ACC112 (cell line): ENCODE measurements around the gene MEX3B.

Experiments
- H2AFZ ChIP-seq: fragments of 200-600 bp; sonication (generic); one replicate; pipeline ENCODE4 v1.6.0; 2017; ENCODE audit warnings: antibody characterized with exemption, low read length; ENCODE audit not compliant: unreplicated experiment
- H3K27ac ChIP-seq: fragments of 200-600 bp; sonication (generic); 2 replicates; pipeline ENCODE4 v1.5.1; 2014; ENCODE audit warnings: low read depth, mild to moderate bottlenecking, antibody characterized with exemption, low read length, moderate library complexity
- H3K27me3 ChIP-seq: fragments of 200-600 bp; sonication (generic); 2 replicates; pipeline ENCODE4 v1.6.1; 2014; ENCODE audit warnings: mild to moderate bottlenecking, antibody characterized with exemption, low read length, moderate library complexity, mixed read lengths; ENCODE audit not compliant: insufficient read depth
- H3K36me3 ChIP-seq: fragments of 200-600 bp; sonication (generic); 2 replicates; pipeline ENCODE4 v1.6.1; 2016; ENCODE audit warnings: mild to moderate bottlenecking, antibody characterized with exemption, low read length, moderate library complexity, mixed read lengths; ENCODE audit not compliant: insufficient read depth
- H3K4me1 ChIP-seq: fragments of 200-600 bp; sonication (generic); one replicate; pipeline ENCODE4 v1.6.1; 2016; ENCODE audit warnings: low read length, mixed read lengths; ENCODE audit not compliant: insufficient read depth, unreplicated experiment, control insufficient read depth
- H3K4me3 ChIP-seq: fragments of 200-600 bp; sonication (generic); 2 replicates; pipeline ENCODE4 v1.5.1; 2014; ENCODE audit warnings: mild to moderate bottlenecking, low read depth, low read length
- H3K79me2 ChIP-seq: fragments of 200-600 bp; sonication (generic); one replicate; pipeline ENCODE4 v1.6.0; 2016; ENCODE audit warnings: low read length; ENCODE audit not compliant: control insufficient read depth, unreplicated experiment, insufficient read depth

Gene MEX3B

GRCh38 chr15:82066455-82066854 is 20.6 kb upstream of the MEX3B start:
- H3K4me3 ChIP-seq, result no peak overlapping the region
- H3K79me2 ChIP-seq, result no peaks in the 10 kb centered on the region
- H2AFZ ChIP-seq, result no peak overlapping the region
- no peaks in the 10 kb centered on the region for H3K4me1 ChIP-seq
- H3K27me3 ChIP-seq, result peaks cover 39% of the 10 kb centered on the region
- H3K36me3 ChIP-seq, result no peaks in the 10 kb centered on the region
- no peak overlapping the region for H3K27ac ChIP-seq

- no peaks in the 10 kb centered on the region for H3K4me1 ChIP-seq
- no peaks in the 10 kb centered on the region for H3K36me3 ChIP-seq
- H3K27ac ChIP-seq, result no peak overlapping the region
- H3K79me2 ChIP-seq, result no peaks in the 10 kb centered on the region
- no peak overlapping the region for H2AFZ ChIP-seq
- H3K27me3 ChIP-seq, result peaks cover 48% of the 10 kb centered on the region
- no peak overlapping the region for H3K4me3 ChIP-seq
Observed at GRCh38 chr15:82064824-82065223, 19.0 kb upstream of the MEX3B start.

GRCh38 chr15:82062479-82063454 is 16.9 kb upstream of the MEX3B start:
- no peaks in the 10 kb centered on the region for H3K36me3 ChIP-seq
- peaks cover 68% of the 10 kb centered on the region for H3K27me3 ChIP-seq
- H3K4me3 ChIP-seq, result no peak overlapping the region
- H3K79me2 ChIP-seq, result no peaks in the 10 kb centered on the region
- H3K4me1 ChIP-seq, result no peaks in the 10 kb centered on the region
- H3K27ac ChIP-seq, result no peak overlapping the region
- H2AFZ ChIP-seq, result no peak overlapping the region

- no peaks in the 10 kb centered on the region for H3K4me1 ChIP-seq
- no peaks in the 10 kb centered on the region for H3K36me3 ChIP-seq
- H3K27me3 ChIP-seq, result peaks cover 86% of the 10 kb centered on the region
- H3K4me3 ChIP-seq, result no peak overlapping the region
- H3K27ac ChIP-seq, result no peak overlapping the region
- no peak overlapping the region for H2AFZ ChIP-seq
- H3K79me2 ChIP-seq, result no peaks in the 10 kb centered on the region
Observed at GRCh38 chr15:82060817-82061216, 15.0 kb upstream of the MEX3B start.

- Histone ChIP-seq H3K4me3 (no peak overlapping the region), H3K36me3 (no peaks in the 10 kb centered on the region), H3K4me1 (no peaks in the 10 kb centered on the region), H3K79me2 (no peaks in the 10 kb centered on the region), H2AFZ (no peak overlapping the region), H3K27me3 (peaks cover 74% of the 10 kb centered on the region), H3K27ac (no peak overlapping the region)
Observed at GRCh38 chr15:82058517-82059204, 12.8 kb upstream of the MEX3B start.

GRCh38 chr15:82058026-82058425 is 12.2 kb upstream of the MEX3B start:
- Histone ChIP-seq H3K79me2 (no peaks in the 10 kb centered on the region), H3K4me1 (no peaks in the 10 kb centered on the region), H3K27ac (no peak overlapping the region), H3K4me3 (no peak overlapping the region), H3K27me3 (peaks cover 72% of the 10 kb centered on the region), H2AFZ (no peak overlapping the region), H3K36me3 (no peaks in the 10 kb centered on the region)

GRCh38 chr15:82056958-82057823 is 11.4 kb upstream of the MEX3B start:
- Histone ChIP-seq H3K4me3 (no peak overlapping the region), H3K36me3 (no peaks in the 10 kb centered on the region), H3K27me3 (peaks cover 65% of the 10 kb centered on the region), H2AFZ (no peak overlapping the region), H3K27ac (no peak overlapping the region), H3K4me1 (no peaks in the 10 kb centered on the region), H3K79me2 (no peaks in the 10 kb centered on the region)

- peaks cover 49% of the 10 kb centered on the region for H3K27me3 ChIP-seq
- H3K4me3 ChIP-seq, result no peak overlapping the region
- H3K27ac ChIP-seq, result no peak overlapping the region
- no peaks in the 10 kb centered on the region for H3K4me1 ChIP-seq
- H3K79me2 ChIP-seq, result no peaks in the 10 kb centered on the region
- H3K36me3 ChIP-seq, result no peaks in the 10 kb centered on the region
- no peak overlapping the region for H2AFZ ChIP-seq
Observed at GRCh38 chr15:82052751-82053150, 6.9 kb upstream of the MEX3B start.

GRCh38 chr15:82051664-82052063 is 5.8 kb upstream of the MEX3B start:
- Histone ChIP-seq H3K36me3 (no peaks in the 10 kb centered on the region), H3K4me3 (no peak overlapping the region), H3K4me1 (no peaks in the 10 kb centered on the region), H2AFZ (no peak overlapping the region), H3K27ac (no peak overlapping the region), H3K79me2 (no peaks in the 10 kb centered on the region), H3K27me3 (peaks cover 44% of the 10 kb centered on the region)

- no peak overlapping the region for H3K27ac ChIP-seq
- no peak overlapping the region for H3K4me3 ChIP-seq
- H3K27me3 ChIP-seq, result peaks cover 33% of the 10 kb centered on the region
- no peaks in the 10 kb centered on the region for H3K36me3 ChIP-seq
- no peaks in the 10 kb centered on the region for H3K4me1 ChIP-seq
- H2AFZ ChIP-seq, result no peak overlapping the region
- no peaks in the 10 kb centered on the region for H3K79me2 ChIP-seq
Observed at GRCh38 chr15:82048811-82049210, 3.0 kb upstream of the MEX3B start.
